Prostate gland (tissue), 2 donors: ENCODE data around the gene IFITM10. TPM values are rescaled to one million over a fixed set of nuclear protein-coding genes. Genes with fewer than 3 reads are reported as not detected.

Experiments
- DNase-seq: peaks from one replicate; pipeline ENCODE4 v3.0.0-alpha.2; 2019; ENCODE audit warnings: low spot score
- H3K27ac ChIP-seq, 2 donors: fragments of 200-600 bp; sonication (generic); 2 replicates each; pipeline ENCODE4 v1.5.1; 2017 to 2019
- H3K27me3 ChIP-seq: fragments of 200-600 bp; sonication (generic); replicated peaks from 2 replicates; pipeline ENCODE4 v1.5.1; 2019; ENCODE audit not compliant: insufficient read depth
- H3K36me3 ChIP-seq, 2 donors: fragments of 200-600 bp; sonication (generic); 1 replicate in 1 of 2; 2 replicates in 1 of 2; pipeline versions ENCODE4 v1.5.1 to v1.8.1; 2017 to 2019
- H3K4me1 ChIP-seq: fragments of 200-600 bp; sonication (generic); replicated peaks from 2 replicates; pipeline ENCODE4 v1.5.1; 2019
- H3K4me3 ChIP-seq, 2 donors: fragments of 200-600 bp; sonication (generic); 2 replicates each; pipeline ENCODE4 v1.5.1; 2017 to 2019
- H3K9me3 ChIP-seq: fragments of 200-600 bp; sonication (generic); 2 replicates; pipeline ENCODE4 v1.5.1; 2017
- CTCF ChIP-seq, 4 experiments: fragments of 200-600 bp in 2 of 4; fragments of 450-650 bp in 2 of 4; sonication (generic) in 2 of 4; IDR thresholded peaks; 1 replicate in 3 of 4; 2 replicates in 1 of 4; pipeline ENCODE4 v1.5.1; 2016 to 2019; ENCODE audit warnings: antibody characterized with exemption in 4 of 4, mild to moderate bottlenecking in 2 of 4, moderate library complexity in 2 of 4
- POLR2A ChIP-seq: fragments of 450-650 bp; IDR thresholded peaks from one replicate; pipeline ENCODE4 v1.6.1; 2016; ENCODE audit warnings: antibody characterized with exemption, mild to moderate bottlenecking
- POLR2AphosphoS5 ChIP-seq: sonication (generic); formaldehyde crosslinking; IDR thresholded peaks from one replicate; pipeline ENCODE4 v1.6.1; 2017; ENCODE audit warnings: antibody characterized with exemption
- WGBS: methylation state at CpG from one replicate; pipeline ENCODE4 v1.1.5; 2018; 5-methylcytosine and 5-hydroxymethylcytosine counted together
- intact Hi-C: fragments of 100-400 bp; cut with DNase I; formaldehyde crosslinking; loops from one replicate; pipeline ENCODE4 v1.14.2; 2022
- total RNA-seq, 2 donors: library from RNA; depleted of rRNA; stranded (reverse); fragments of >200 nt; gene quantifications; one replicate each; pipeline ENCODE4 v1.1.0, GENCODE V29; 2016

IFITM10 gene
- total RNA-seq, 2 donors from 2014 or later: 2.6 to 3.1 TPM

- TF ChIP-seq CTCF (IDR thresholded peaks at IDR 0.05): no peak
- TF ChIP-seq POLR2A: no peak
- no peak for TF ChIP-seq POLR2AphosphoS5
- Histone ChIP-seq H3K27me3 (no peaks in the 10 kb centered on the region), H3K27ac (no peak overlapping the region), H3K9me3 (no peaks in the 10 kb centered on the region), H3K4me3 (no peak overlapping the region), H3K4me1 (no peaks in the 10 kb centered on the region), H3K36me3 (no peaks in the 10 kb centered on the region)
- intact Hi-C loops: no loop called here
- no peak for DNase-seq
- WGBS: 81% methylated on average over 23 of the region's 24 CpGs
These were observed 33.5 kb upstream of the IFITM10 start for GRCh38 chr11:1783725-1784529.

GRCh38 chr11:1782831-1783724 is 32.7 kb upstream of the IFITM10 start:
- Histone ChIP-seq H3K4me1 (no peaks in the 10 kb centered on the region), H3K4me3 (no peak overlapping the region), H3K27me3 (no peaks in the 10 kb centered on the region), H3K36me3 (no peaks in the 10 kb centered on the region), H3K9me3 (no peaks in the 10 kb centered on the region), H3K27ac (no peak overlapping the region)
- 74% methylated on average over 20 of the region's 20 CpGs for whole genome bisulfite sequencing
- intact Hi-C loops: no loop called here
- no peak for DNase-seq
- TF ChIP-seq POLR2A (no peak), CTCF (IDR thresholded peaks at IDR 0.05) (no peak), POLR2AphosphoS5 (no peak)

GRCh38 chr11:1782031-1782590 is 31.7 kb upstream of the IFITM10 start:
- 86% methylated on average over 13 of the region's 13 CpGs for WGBS
- intact Hi-C loops: no loop called here
- DNase-seq: no peak
- H3K4me1 ChIP-seq: no peaks in the 10 kb centered on the region
- H3K4me3 ChIP-seq: no peak overlapping the region
- no peaks in the 10 kb centered on the region for H3K27me3 ChIP-seq
- no peaks in the 10 kb centered on the region for H3K9me3 ChIP-seq
- H3K36me3 ChIP-seq: no peaks in the 10 kb centered on the region
- H3K27ac ChIP-seq: no peak overlapping the region
- TF ChIP-seq POLR2AphosphoS5: no peak
- no peak for TF ChIP-seq POLR2A
- TF ChIP-seq CTCF (IDR thresholded peaks at IDR 0.05): no peak

GRCh38 chr11:1781593-1781975 is 31.2 kb upstream of the IFITM10 start:
- no peak for DNase-seq
- WGBS: 88% methylated on average over 9 of the region's 9 CpGs
- TF ChIP-seq POLR2AphosphoS5 (no peak), CTCF (IDR thresholded peaks at IDR 0.05) (no peak), POLR2A (no peak)
- Histone ChIP-seq H3K4me1 (no peaks in the 10 kb centered on the region), H3K27ac (no peak overlapping the region), H3K9me3 (no peaks in the 10 kb centered on the region), H3K27me3 (no peaks in the 10 kb centered on the region), H3K4me3 (no peak overlapping the region), H3K36me3 (no peaks in the 10 kb centered on the region)
- intact Hi-C loops: no loop called here
